ENCODE data around the gene XRCC4. TPM values are rescaled to one million over a fixed set of nuclear protein-coding genes. Genes with fewer than 3 reads are reported as not detected.

Gene XRCC4
- polyA plus RNA-seq, 1 donor (not counting 4 experiments of a cell fraction or from before 2014, with no cell fraction given), result 10.9 TPM

GRCh38 chr5:83142526-83142925 lies 65.2 kb downstream of the XRCC4 start:
- Histone ChIP-seq H3K4me1 (ENCODE audit: control insufficient read depth, extremely low read depth, insufficient read depth, low read length) (no peaks in the 10 kb centered on the region), H3K27ac (ENCODE audit: control insufficient read depth, insufficient read depth, low read length) (no peak overlapping the region), H3K79me2 (ENCODE audit: control insufficient read depth, insufficient read depth, low read length) (no peaks in the 10 kb centered on the region), H3K9me1 (ENCODE audit: control insufficient read depth, extremely low read depth, insufficient read depth, low read length) (no peaks in the 10 kb centered on the region), H3K27me3 (ENCODE audit: control insufficient read depth, extremely low read depth, insufficient read depth, low read length) (no peaks in the 10 kb centered on the region), H3K9me3 (ENCODE audit: control insufficient read depth, low read depth, low read length) (no peaks in the 10 kb centered on the region), H3K4me2 (ENCODE audit: control insufficient read depth, extremely low read depth, insufficient read depth, low read depth, low read length) (no peak overlapping the region), H3K9ac (ENCODE audit: control insufficient read depth, extremely low read depth, insufficient read depth, low read length) (no peak overlapping the region), H4K20me1 (ENCODE audit: control insufficient read depth, extremely low read depth, insufficient read depth, low read length) (no peaks in the 10 kb centered on the region), H2AFZ (ENCODE audit: control insufficient read depth, low read length) (no peak overlapping the region), H3K4me3 (ENCODE audit: control insufficient read depth in 2 of 3, extremely low read depth in 1 of 3, insufficient read depth in 2 of 3, low read depth in 1 of 3, low read length in 3 of 3) (no peak overlapping the region), H3K36me3 (ENCODE audit: control insufficient read depth in 2 of 2, extremely low read depth in 1 of 2, insufficient read depth in 2 of 2, low read length in 2 of 2) (no peaks in the 10 kb centered on the region)
- TF ChIP-seq EZH2 (IDR thresholded peaks at IDR 0.05; ENCODE audit: low read length), result no peak
- TF ChIP-seq CTCF (optimal IDR thresholded peaks at IDR 0.05 in 1 of 3, IDR thresholded peaks at IDR 0.05 in 1 of 3, conservative IDR thresholded peaks at IDR 0.05 in 1 of 3; ENCODE audit: extremely low read depth in 1 of 3, insufficient read depth in 2 of 3, low read length in 3 of 3), result no peak
- FAIRE-seq, result no peak
- dilution Hi-C loops (cut with MboI; ENCODE audit: extremely low pct_ligation_motif_present, low sequenced_read_pairs), result no loop called here
- no peak for DNase-seq (ENCODE audit: low read depth, low spot score)

GRCh38 chr5:83145241-83145640 lies 67.9 kb downstream of the XRCC4 start:
- H3K27ac ChIP-seq (ENCODE audit: control insufficient read depth, insufficient read depth, low read length), result no peak overlapping the region
- DNase-seq (ENCODE audit: low read depth, low spot score), result no peak
- TF ChIP-seq CTCF (optimal IDR thresholded peaks at IDR 0.05 in 1 of 3, IDR thresholded peaks at IDR 0.05 in 1 of 3, conservative IDR thresholded peaks at IDR 0.05 in 1 of 3; ENCODE audit: extremely low read depth in 1 of 3, insufficient read depth in 2 of 3, low read length in 3 of 3) (no peak), EZH2 (IDR thresholded peaks at IDR 0.05; ENCODE audit: low read length) (no peak)
- no peak overlapping the region for H3K4me3 ChIP-seq (ENCODE audit: control insufficient read depth in 2 of 3, extremely low read depth in 1 of 3, insufficient read depth in 2 of 3, low read depth in 1 of 3, low read length in 3 of 3)
- peak; percentile 17 for FAIRE-seq
- H2AFZ ChIP-seq (ENCODE audit: control insufficient read depth, low read length), result no peak overlapping the region
- no peaks in the 10 kb centered on the region for H3K9me3 ChIP-seq (ENCODE audit: control insufficient read depth, low read depth, low read length)
- dilution Hi-C loops (cut with MboI; ENCODE audit: extremely low pct_ligation_motif_present, low sequenced_read_pairs), result no loop called here
- no peaks in the 10 kb centered on the region for H3K27me3 ChIP-seq (ENCODE audit: control insufficient read depth, extremely low read depth, insufficient read depth, low read length)
- H3K79me2 ChIP-seq (ENCODE audit: control insufficient read depth, insufficient read depth, low read length), result no peaks in the 10 kb centered on the region
- no peaks in the 10 kb centered on the region for H4K20me1 ChIP-seq (ENCODE audit: control insufficient read depth, extremely low read depth, insufficient read depth, low read length)
- H3K4me2 ChIP-seq (ENCODE audit: control insufficient read depth, extremely low read depth, insufficient read depth, low read depth, low read length), result no peak overlapping the region
- H3K9me1 ChIP-seq (ENCODE audit: control insufficient read depth, extremely low read depth, insufficient read depth, low read length), result no peaks in the 10 kb centered on the region
- no peaks in the 10 kb centered on the region for H3K4me1 ChIP-seq (ENCODE audit: control insufficient read depth, extremely low read depth, insufficient read depth, low read length)
- H3K9ac ChIP-seq (ENCODE audit: control insufficient read depth, extremely low read depth, insufficient read depth, low read length), result no peak overlapping the region
- no peaks in the 10 kb centered on the region for H3K36me3 ChIP-seq (ENCODE audit: control insufficient read depth in 2 of 2, extremely low read depth in 1 of 2, insufficient read depth in 2 of 2, low read length in 2 of 2)

Data from keratinocyte (primary cell).